ENCODE measurements around the gene CHTF18. TPM values are rescaled to one million over a fixed set of nuclear protein-coding genes. Genes with fewer than 3 reads are reported as not detected.
"Not testable (repeated sequence)": the region's sequence is repeated elsewhere in the genome, so short reads cannot be mapped to it uniquely, and the experiment has no call there.

CHTF18 gene
- polyA plus RNA-seq, 5 donors: 16.8 to 31.0 (median 25.2) TPM

GRCh38 chr16:827513-827912 lies 39.1 kb downstream of the CHTF18 start:
- no peak for DNase-seq

- no peak for DNase-seq
These were observed 40.5 kb downstream of the CHTF18 start for GRCh38 chr16:828891-829290.

- no peak for DNase-seq
These were observed 41.9 kb downstream of the CHTF18 start for GRCh38 chr16:830107-830870.

- DNase-seq: no peak
These were observed 42.6 kb downstream of the CHTF18 start for GRCh38 chr16:830871-831570.

DNA sequence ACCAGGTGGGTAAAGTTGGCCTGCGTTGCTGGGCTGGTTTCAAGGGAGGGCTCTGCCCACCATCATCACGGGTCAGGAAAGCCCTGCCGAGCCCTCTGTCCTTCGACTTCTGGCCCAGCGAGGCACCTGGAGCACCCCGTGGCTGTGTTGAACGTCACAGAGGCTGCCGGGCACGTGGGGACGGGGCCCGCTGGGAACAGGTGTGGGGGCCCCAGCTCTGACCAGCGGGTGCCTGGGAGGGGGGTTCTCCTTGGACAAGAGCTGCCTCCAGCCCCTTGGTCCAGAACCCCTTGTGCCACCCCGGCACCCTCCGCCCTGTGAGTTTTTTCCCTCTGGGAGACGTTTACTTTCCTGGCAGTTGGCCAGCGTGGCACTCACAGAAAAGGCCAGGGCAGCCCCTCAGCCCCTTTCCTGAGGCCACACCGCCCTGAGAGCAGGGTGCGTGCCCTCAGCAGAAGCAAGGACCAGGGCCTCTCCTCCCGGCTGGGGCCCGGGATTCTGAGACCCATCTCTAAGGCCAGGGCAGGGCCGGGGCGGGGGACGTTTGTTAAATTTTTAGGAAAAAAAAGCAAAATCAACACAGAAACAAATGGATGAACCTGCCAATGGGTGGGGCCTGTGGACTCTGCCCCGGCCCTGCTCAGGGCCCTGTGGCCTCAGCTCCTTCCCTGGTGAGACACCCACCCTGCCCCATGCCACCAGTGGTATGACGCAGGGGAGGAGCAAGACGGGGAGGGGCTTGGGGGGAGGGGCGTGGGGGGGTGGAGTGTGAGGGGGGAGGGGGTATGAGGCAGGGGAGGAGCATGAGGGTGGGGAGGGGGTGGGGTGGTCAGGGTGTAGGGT lies 43.4 kb downstream of the CHTF18 start:
- DNase-seq: no peak

GRCh38 chr16:832652-833336 lies 44.4 kb downstream of the CHTF18 start:
- DNase-seq: no peak

DNA sequence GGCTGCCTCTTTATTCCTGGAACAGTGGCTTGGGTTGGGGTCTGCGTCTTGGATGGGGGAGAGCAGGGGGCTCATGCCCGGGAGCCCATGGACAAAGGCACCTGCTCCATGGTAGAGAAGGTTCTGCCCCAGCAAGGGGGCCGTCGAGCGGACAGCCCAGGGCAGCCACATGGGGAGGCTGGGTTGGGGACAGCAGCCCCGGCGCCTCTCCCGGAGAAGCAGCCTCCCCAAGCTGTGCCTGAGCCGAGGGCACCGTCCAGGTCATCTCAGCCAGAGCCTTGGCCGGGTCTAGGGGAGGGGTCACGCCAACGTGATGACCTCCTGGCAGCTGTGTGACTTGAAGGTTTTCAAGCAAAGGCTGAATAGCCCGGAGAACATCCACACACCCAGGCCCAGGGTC lies 45.0 kb downstream of the CHTF18 start:
- no peak for DNase-seq

DNA sequence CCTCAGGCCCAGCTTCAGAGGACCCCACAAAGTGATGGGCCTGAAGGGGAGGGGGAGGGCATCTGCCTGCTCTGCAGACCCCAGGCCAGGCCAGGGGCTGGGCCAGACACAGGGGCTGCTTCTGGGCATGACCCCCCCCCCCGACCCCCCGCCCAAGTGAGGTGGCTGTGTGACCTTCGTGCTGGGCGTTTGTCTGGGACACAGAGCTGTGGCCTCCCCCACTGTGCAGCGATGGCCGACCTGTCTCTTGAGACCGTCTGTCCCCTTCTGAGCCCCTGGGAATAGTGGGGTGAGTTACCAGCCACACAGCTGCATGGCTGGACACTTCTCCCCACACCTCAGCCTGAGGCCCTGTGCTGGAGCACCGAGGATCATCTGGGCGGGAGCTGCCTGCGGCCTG lies 47.0 kb downstream of the CHTF18 start:
- DNase-seq: no peak

DNA sequence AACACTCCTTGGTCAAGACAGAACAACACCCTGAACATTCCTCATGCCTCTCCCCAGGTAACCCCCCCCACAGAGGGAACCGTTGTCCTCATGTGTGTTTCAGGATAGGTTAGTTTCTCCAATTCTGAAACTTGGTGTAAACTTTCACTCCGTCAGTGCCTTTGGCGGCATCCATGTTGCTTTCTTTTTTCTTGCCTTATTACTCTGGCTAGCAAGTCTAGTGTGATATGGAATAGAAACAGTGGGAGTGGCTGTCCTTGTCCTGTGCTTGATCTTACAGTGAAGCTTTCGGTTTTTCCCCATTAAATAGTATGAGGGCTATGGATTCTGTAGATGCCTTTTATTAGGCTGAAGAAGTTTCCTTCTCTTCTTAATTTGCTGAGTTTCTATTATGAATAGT lies 47.8 kb downstream of the CHTF18 start:
- DNase-seq: no peak

DNA sequence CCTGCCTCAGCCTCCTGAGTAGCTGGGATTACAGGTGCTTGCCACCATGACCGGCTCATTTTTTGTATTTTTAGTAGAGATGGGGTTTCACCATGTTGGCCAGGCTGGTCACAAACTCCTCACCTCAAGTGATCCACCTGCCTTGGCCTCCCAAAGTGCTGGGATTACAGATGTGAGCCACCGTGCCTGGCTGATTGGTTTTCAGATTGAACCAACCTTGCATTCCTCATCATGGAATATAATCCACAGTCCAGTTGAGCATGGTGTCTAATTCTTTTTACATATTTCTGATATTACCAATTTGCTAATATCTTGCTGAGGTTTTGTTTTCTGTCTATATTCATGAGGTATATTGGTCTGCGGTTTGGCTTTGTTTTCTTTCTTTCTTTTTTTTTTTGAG lies 48.4 kb downstream of the CHTF18 start:
- not testable (repeated sequence) for DNase-seq

DNA sequence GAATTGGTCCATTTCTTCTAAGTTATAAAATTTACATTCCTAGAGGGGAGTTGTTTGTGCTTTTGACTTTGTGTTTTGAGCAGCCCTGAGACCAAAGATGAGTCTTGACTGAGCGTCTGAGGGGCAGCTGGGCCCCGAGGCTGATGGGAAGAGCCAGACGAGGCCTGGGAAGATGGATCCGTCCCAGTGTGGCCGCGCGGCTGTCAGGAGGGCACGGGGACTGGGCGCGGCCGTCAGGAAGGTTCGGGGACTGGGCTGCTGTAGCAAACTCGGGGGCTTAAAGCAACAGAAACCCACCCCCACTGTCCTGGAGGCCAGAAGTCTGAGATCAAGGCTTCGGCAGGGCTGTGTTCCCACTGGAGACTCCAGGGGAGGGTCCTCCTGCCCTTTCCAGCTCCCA lies 50.3 kb downstream of the CHTF18 start:
- no peak for DNase-seq

DNA sequence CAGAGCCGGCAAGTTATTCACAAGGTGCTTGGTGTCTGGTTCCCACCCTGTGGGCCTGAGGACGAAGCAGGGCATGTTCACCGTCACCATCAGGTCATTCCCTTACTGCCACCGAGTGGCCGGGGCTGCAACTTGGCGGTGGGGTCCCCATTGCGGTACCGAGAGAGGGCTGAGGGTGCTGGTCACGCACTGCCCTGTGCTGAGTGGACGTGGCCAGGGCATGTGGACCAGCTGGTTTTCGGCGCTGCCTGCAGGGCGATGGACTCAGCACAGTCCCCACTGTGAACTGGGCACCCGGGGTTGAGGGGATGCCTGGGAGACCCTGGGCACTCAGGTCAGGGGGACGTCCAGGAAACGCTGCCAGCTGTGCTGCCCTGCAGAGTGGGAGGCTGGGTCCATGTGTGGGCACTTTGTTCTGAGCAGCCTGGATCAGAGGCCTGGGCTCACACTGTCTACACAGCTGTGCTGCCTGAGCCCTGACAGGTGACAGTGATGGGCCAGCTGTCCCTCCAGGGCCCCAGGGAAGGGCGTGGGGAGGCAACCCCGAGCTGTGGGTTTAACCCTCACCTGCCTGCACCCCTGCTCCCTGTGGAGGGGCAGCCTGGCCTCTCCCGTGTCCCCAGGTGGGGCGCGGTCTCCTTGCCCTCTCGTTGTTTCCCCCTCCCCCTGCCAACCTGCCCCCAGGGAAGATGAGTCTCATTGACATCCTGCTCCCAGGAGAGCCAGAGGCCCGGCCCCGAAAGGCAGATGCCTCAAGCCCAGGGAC lies 51.4 kb downstream of the CHTF18 start:
- DNase-seq: no peak

GRCh38 chr16:840561-841454 lies 52.4 kb downstream of the CHTF18 start:
- no peak for DNase-seq

GRCh38 chr16:841455-842060 lies 53.1 kb downstream of the CHTF18 start:
- DNase-seq: no peak

DNA sequence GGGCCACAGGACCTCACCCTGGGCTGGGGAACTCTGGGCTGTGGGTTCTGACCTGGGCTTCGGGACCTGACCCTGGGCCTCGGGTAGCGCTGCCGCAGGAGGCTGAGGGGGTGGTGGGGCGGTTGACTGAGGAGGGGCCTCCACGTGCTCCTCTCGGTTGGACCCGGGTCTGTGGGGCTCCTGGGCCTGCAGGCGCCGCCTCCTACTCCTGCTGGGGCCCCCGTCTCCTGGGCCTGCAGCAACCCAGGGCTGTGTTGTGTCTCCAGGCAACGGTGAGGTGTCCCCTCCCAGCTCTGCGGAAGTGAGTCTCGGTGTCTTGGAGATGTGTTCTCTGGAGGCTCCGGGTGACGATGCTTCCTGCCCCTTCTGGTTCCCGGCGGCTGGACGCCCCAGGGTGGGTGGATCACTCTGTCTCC lies 53.6 kb downstream of the CHTF18 start:
- DNase-seq: peak in 1 of 2 donors; percentile 22

- DNase-seq: no peak
These were observed 54.5 kb downstream of the CHTF18 start for GRCh38 chr16:842711-843560.

DNA sequence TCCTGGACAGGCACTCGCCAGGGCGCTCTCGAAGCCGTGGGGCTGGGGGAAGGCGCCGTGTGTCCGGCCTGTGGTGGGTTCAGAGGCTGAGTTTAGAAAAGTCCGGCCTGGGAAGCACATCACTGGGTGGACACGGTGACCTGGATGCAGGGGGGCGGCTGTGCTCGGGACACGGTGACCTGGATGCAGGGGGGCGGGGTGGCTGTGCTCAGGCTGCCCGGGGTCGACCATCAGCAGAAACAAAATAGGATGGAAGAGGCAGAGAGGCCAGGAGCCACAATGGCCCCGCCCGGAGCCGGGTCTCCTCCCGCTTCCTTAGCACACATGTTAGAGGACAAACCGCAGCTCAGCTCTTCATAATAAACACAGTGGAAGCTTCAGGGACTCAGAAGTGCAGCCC lies 55.4 kb downstream of the CHTF18 start:
- DNase-seq: no peak

DNA sequence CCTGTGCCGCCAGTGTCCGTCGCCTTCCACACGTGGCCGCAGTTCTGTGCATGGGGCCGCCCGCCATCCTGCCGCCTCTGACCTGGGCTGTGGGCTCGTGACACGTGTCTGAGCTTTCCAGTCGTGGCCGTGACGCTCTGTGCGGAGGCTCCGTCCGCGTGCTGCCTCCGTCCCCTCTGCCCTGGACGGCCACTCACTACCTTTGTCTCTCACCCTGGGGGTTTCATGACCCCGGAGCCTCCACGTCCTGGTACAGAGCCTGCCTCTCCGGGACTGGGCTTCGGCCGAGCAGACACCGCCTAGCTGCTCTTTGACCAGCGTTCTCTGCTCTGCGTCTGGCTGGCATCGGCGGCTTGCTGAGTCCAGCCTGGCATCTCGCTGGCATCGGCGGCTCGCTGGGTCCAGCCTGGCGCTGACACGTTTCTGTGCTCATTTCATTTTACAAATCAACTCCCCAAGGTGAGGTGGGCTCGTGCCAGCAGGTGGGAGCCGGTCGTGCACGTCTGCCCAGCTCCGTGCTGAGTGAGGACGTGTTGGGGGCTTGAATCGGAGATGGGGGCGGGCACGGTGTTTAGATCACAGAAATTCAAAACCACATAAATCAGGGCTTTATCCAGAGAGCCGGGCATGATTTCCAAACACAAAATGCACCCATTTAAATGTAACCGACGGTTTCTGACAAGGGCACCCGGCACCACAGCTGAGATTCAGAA lies 56.4 kb downstream of the CHTF18 start:
- DNase-seq: no peak
